ENCODE measurements around the gene CIZ1.

The CIZ1 gene

DNA sequence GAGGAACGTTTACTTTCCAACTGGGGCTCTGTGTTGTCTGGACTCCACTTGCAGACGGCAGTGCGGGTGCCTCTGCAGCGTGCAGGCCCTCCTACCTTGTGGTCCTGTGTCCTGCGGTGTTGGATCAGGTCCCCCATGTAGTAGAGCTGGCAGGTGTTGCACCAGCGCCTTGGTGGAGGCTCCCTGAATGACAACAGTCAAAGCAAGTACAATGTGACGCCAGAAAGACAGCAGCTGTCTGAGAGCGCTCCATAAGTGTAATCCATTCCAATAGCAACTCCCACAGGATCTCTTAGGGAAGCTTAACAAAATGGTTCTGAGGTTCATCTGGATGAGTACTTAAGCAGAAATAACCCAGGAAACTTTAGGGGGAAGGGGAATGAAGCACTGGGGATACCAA is 21.4 kb downstream of the CIZ1 start:
- Histone ChIP-seq H3K36me3 (ENCODE audit: insufficient read depth, low read length) (peaks cover 37% of the 10 kb centered on the region; the same call in 1 of the 2 replicates), H3F3A (ENCODE audit: low read depth) (no peaks in the 10 kb centered on the region), H3K4me3 (ENCODE audit: low read length, poor library complexity, severe bottlenecking) (no peak overlapping the region), H3K27me3 (ENCODE audit: insufficient read depth, low read length, poor library complexity, severe bottlenecking) (no peaks in the 10 kb centered on the region), H3K9ac (ENCODE audit: low read depth, low read length, poor library complexity, severe bottlenecking) (no peak overlapping the region), H4K20me1 (ENCODE audit: insufficient read depth, low read length, poor library complexity, severe bottlenecking) (no peaks in the 10 kb centered on the region), H3K9me2 (replicated peaks; ENCODE audit: low read depth, low read length) (no peaks in the 10 kb centered on the region), H3K4me2 (ENCODE audit: low read depth, low read length, poor library complexity, severe bottlenecking) (no peak overlapping the region), H2AFZ (ENCODE audit: low read length) (no peak overlapping the region), H3K79me2 (ENCODE audit: insufficient read depth, low read length) (no peaks in the 10 kb centered on the region), H3K9me3 (ENCODE audit: insufficient read depth, low read depth, low read length) (no peaks in the 10 kb centered on the region), H3K4me1 (ENCODE audit: insufficient read depth, low read length, poor library complexity, severe bottlenecking) (no peaks in the 10 kb centered on the region)
- TF ChIP-seq, protein P1, sequence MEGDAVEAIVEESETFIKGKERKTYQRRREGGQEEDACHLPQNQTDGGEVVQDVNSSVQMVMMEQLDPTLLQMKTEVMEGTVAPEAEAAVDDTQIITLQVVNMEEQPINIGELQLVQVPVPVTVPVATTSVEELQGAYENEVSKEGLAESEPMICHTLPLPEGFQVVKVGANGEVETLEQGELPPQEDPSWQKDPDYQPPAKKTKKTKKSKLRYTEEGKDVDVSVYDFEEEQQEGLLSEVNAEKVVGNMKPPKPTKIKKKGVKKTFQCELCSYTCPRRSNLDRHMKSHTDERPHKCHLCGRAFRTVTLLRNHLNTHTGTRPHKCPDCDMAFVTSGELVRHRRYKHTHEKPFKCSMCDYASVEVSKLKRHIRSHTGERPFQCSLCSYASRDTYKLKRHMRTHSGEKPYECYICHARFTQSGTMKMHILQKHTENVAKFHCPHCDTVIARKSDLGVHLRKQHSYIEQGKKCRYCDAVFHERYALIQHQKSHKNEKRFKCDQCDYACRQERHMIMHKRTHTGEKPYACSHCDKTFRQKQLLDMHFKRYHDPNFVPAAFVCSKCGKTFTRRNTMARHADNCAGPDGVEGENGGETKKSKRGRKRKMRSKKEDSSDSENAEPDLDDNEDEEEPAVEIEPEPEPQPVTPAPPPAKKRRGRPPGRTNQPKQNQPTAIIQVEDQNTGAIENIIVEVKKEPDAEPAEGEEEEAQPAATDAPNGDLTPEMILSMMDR (conservative IDR thresholded peaks at IDR 0.05; ENCODE audit: low read length), result no peak
- TF ChIP-seq EZH2phosphoT487 (IDR thresholded peaks at IDR 0.05; ENCODE audit: borderline replicate concordance), result no peak

DNA sequence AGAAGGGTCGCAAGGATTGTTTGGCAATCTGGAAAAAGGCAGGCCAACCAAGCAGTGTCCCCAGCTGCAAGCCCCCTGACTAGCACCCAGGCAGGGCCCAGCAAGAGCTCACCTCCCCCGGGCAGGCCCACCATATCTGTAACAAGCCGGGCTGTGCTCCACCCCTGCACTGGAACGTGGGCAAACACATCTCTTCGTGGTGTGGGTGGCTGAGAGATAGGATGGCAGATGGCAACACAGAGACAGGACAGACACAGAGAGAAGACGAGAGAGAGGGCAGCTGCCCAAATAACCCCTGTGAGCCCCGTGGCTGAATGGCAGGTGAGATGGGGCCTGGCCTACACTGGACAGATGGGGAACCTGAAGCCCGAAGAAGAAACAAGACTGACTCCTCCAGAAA is 21.9 kb downstream of the CIZ1 start:
- no peak overlapping the region for H3K9ac ChIP-seq (ENCODE audit: low read depth, low read length, poor library complexity, severe bottlenecking)
- TF ChIP-seq, protein P1 (conservative IDR thresholded peaks at IDR 0.05; ENCODE audit: low read length), result no peak
- no peak for TF ChIP-seq EZH2phosphoT487 (IDR thresholded peaks at IDR 0.05; ENCODE audit: borderline replicate concordance)
- H2AFZ ChIP-seq (ENCODE audit: low read length), result no peak overlapping the region

DNA sequence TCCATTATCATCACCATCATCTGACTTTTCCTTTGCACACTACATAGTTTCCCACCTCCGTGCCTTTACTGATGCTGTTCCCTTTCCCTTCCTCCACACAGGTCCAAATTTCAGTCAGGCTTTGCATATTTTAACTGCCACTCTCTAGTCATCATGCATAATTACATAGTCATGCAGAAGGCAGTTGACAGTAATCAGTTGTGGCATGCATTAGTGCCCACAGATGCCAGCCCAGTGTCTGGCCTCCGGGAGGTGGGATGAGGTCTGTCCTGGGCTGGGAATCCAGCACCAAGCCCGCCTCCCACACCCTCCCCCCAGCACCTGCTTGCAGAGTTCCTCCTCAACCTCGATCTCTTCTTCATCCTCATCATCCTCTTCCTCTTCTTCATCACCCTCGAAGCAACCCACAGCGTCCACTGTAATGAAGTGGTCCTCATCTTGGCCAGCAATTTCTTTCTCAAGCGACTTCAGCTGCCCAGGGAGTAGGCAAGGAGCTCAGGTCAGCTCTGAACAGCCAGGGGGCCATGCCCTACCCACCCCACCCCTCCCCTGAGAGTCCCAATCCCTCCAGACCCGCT is 22.6 kb downstream of the CIZ1 start:
- Histone ChIP-seq H3K79me2 (ENCODE audit: insufficient read depth, low read length) (no peaks in the 10 kb centered on the region), H3K9ac (ENCODE audit: low read depth, low read length, poor library complexity, severe bottlenecking) (no peak overlapping the region), H4K20me1 (ENCODE audit: insufficient read depth, low read length, poor library complexity, severe bottlenecking) (no peaks in the 10 kb centered on the region), H3K36me3 (ENCODE audit: insufficient read depth, low read length) (peaks cover 46% of the 10 kb centered on the region; the same call in 1 of the 2 replicates), H3K4me3 (ENCODE audit: low read length, poor library complexity, severe bottlenecking) (no peak overlapping the region), H2AFZ (ENCODE audit: low read length) (no peak overlapping the region), H3K9me3 (ENCODE audit: insufficient read depth, low read depth, low read length) (no peaks in the 10 kb centered on the region), H3F3A (ENCODE audit: low read depth) (no peaks in the 10 kb centered on the region), H3K4me1 (ENCODE audit: insufficient read depth, low read length, poor library complexity, severe bottlenecking) (no peaks in the 10 kb centered on the region), H3K27me3 (ENCODE audit: insufficient read depth, low read length, poor library complexity, severe bottlenecking) (no peaks in the 10 kb centered on the region), H3K9me2 (replicated peaks; ENCODE audit: low read depth, low read length) (no peaks in the 10 kb centered on the region), H3K4me2 (ENCODE audit: low read depth, low read length, poor library complexity, severe bottlenecking) (no peak overlapping the region)
- TF ChIP-seq EZH2phosphoT487 (IDR thresholded peaks at IDR 0.05; ENCODE audit: borderline replicate concordance), result no peak
- TF ChIP-seq, protein P1 (conservative IDR thresholded peaks at IDR 0.05; ENCODE audit: low read length), result no peak

More for the DNA sequence above, 21.9 kb downstream of the CIZ1 start:
- no peaks in the 10 kb centered on the region for H3K9me2 ChIP-seq (replicated peaks; ENCODE audit: low read depth, low read length)
- H3K4me1 ChIP-seq (ENCODE audit: insufficient read depth, low read length, poor library complexity, severe bottlenecking), result no peaks in the 10 kb centered on the region
- H3K4me3 ChIP-seq (ENCODE audit: low read length, poor library complexity, severe bottlenecking), result no peak overlapping the region
- peaks cover 39% of the 10 kb centered on the region; the same call in 1 of the 2 replicates for H3K36me3 ChIP-seq (ENCODE audit: insufficient read depth, low read length)
- no peaks in the 10 kb centered on the region for H3K79me2 ChIP-seq (ENCODE audit: insufficient read depth, low read length)
- H3K27me3 ChIP-seq (ENCODE audit: insufficient read depth, low read length, poor library complexity, severe bottlenecking), result no peaks in the 10 kb centered on the region
- no peaks in the 10 kb centered on the region for H3K9me3 ChIP-seq (ENCODE audit: insufficient read depth, low read depth, low read length)
- H3F3A ChIP-seq (ENCODE audit: low read depth), result no peaks in the 10 kb centered on the region
- H3K4me2 ChIP-seq (ENCODE audit: low read depth, low read length, poor library complexity, severe bottlenecking), result no peak overlapping the region
- no peaks in the 10 kb centered on the region for H4K20me1 ChIP-seq (ENCODE audit: insufficient read depth, low read length, poor library complexity, severe bottlenecking)
